Kidney (tissue), 14 donors: ENCODE results near the gene LASP1. TPM values are rescaled to one million over a fixed set of nuclear protein-coding genes. Genes with fewer than 3 reads are reported as not detected.

Experiments
- DNase-seq, 5 donors: peaks; one replicate each; pipeline ENCODE4 v3.0.0-alpha.2; 2013 to 2020
- FAIRE-seq: peaks from 2 replicates; lab custom pipeline; 2012; peaks lifted over from hg19 to GRCh38; lab: Jason Lieb, UNC
- H3K27ac ChIP-seq, 2 donors: one replicate each; pipeline ENCODE4 v1.7.0; 2013; ENCODE audit warnings: low read depth in 2 of 2, low read length in 2 of 2, inconsistent platforms in 1 of 2
- H3K27me3 ChIP-seq: one replicate; pipeline ENCODE4 v1.7.1; 2013; ENCODE audit warnings: low read length, inconsistent platforms; ENCODE audit not compliant: control insufficient read depth, insufficient read depth
- H3K36me3 ChIP-seq, 3 donors: one replicate each; pipeline versions ENCODE4 v1.7.0 to v1.7.1; 2013; ENCODE audit warnings: low read length in 3 of 3, control low read depth in 1 of 3, inconsistent platforms in 1 of 3; ENCODE audit not compliant: insufficient read depth in 3 of 3, control insufficient read depth in 2 of 3
- H3K4me1 ChIP-seq, 3 donors: one replicate each; pipeline versions ENCODE4 v1.7.0 to v1.7.1; 2013; ENCODE audit warnings: low read length in 3 of 3, inconsistent platforms in 1 of 3, low read depth in 1 of 3; ENCODE audit not compliant: control insufficient read depth in 2 of 3, insufficient read depth in 2 of 3
- H3K4me3 ChIP-seq, 3 donors: one replicate each; pipeline versions ENCODE4 v1.7.0 to v1.8.1; 2013; ENCODE audit warnings: low read length in 3 of 3, control low read depth in 1 of 3, inconsistent platforms in 1 of 3
- H3K9ac ChIP-seq, 3 donors: one replicate each; pipeline versions ENCODE4 v1.7.0 to v1.7.1; 2013; ENCODE audit warnings: low read length in 3 of 3, control low read depth in 1 of 3, inconsistent platforms in 1 of 3
- H3K9me3 ChIP-seq, 3 donors: one replicate each; pipeline versions ENCODE4 v1.7.0 to v1.7.1; 2013; ENCODE audit warnings: low read length in 3 of 3, control low read depth in 1 of 3, inconsistent platforms in 1 of 3; ENCODE audit not compliant: control insufficient read depth in 2 of 3, insufficient read depth in 1 of 3
- CTCF ChIP-seq: IDR thresholded peaks from 3 replicates; pipeline ENCODE4 v1.5.1; 2012; ENCODE audit warnings: mild to moderate bottlenecking, moderate library complexity, borderline replicate concordance; ENCODE audit not compliant: insufficient read depth; ENCODE audit errors: extremely low read depth
- intact Hi-C: fragments of 100-400 bp; cut with DNase I; formaldehyde crosslinking; loops from one replicate; pipeline ENCODE4 v1.11.1; 2022
- polyA plus RNA-seq: library from polyadenylated mRNA; stranded (reverse); fragments of 350-450 nt; fragmentation: Illumina TruSeq; extraction: RNeasy Lipid Tissue Mini Kit (QIAGEN cat#74804); gene quantifications from one replicate; pipeline ENCODE4 v1.2.3, GENCODE V29; 2014; ENCODE audit warnings: low read depth, low replicate concordance; ENCODE audit not compliant: insufficient read depth
- total RNA-seq: library from RNA; stranded (reverse); fragmentation: NEBNext Ultra II Directional; extraction: Animal tissue kit (Norgen Biotek cat#: 25700); gene quantifications from one replicate; pipeline ENCODE4 v1.2.1, GENCODE V29; 2021
- donor health status: control.
- donor health status: control.
- donor health status: control.
- donor health status: control.
- donor health status: control.
- donor health status: DM: yes; HTN: yes; CAD: no.
- donor health status: Normal renal cell carcinoma (clear cell type).

LASP1 gene
- total and polyA plus RNA-seq, 2 donors from 2014 or later: 62.5 to 138 TPM

DNA sequence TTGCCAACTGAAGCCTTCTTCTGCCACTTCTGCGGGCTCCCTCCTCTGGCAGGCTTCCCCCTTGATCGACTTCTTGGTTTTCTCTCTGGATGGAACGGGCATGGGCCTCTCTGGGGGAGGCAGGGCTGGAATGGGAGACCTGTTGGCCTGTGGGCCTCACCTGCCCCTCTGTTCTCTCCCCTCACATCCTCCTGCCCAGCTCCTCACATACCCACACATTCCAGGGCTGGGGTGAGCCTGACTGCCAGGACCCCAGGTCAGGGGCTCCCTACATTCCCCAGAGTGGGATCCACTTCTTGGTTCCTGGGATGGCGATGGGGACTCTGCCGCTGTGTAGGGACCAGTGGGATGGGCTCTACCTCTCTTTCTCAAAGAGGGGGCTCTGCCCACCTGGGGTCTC, 49.1 kb downstream of the LASP1 start:
- Histone ChIP-seq H3K4me3 (no peak overlapping the region), H3K9me3 (no peaks in the 10 kb centered on the region), H3K36me3 (peaks cover 0 to 40% (median 30%) of the 10 kb centered on the region in 3 donors), H3K9ac (no peak overlapping the region), H3K4me1 (peaks cover 0 to 6% (median 6%) of the 10 kb centered on the region in 3 donors), H3K27ac (no peak overlapping the region), H3K27me3 (no peaks in the 10 kb centered on the region)
- FAIRE-seq (no peak), DNase-seq (no peak)
- TF ChIP-seq CTCF: no peak
- intact Hi-C loops: no loop called here

DNA sequence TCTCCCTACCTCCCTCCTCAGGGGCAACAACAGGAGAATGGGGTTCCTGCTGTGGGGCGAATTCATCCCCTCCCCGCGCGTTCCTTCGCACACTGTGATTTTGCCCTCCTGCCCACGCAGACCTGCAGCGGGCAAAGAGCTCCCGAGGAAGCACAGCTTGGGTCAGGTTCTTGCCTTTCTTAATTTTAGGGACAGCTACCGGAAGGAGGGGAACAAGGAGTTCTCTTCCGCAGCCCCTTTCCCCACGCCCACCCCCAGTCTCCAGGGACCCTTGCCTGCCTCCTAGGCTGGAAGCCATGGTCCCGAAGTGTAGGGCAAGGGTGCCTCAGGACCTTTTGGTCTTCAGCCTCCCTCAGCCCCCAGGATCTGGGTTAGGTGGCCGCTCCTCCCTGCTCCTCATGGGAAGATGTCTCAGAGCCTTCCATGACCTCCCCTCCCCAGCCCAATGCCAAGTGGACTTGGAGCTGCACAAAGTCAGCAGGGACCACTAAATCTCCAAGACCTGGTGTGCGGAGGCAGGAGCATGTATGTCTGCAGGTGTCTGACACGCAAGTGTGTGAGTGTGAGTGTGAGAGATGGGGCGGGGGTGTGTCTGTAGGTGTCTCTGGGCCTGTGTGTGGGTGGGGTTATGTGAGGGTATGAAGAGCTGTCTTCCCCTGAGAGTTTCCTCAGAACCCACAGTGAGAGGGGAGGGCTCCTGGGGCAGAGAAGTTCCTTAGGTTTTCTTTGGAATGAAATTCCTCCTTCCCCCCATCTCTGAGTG, 49.6 kb downstream of the LASP1 start:
- intact Hi-C loops: no loop called here

GRCh38 chr17:38920374-38921291, 50.8 kb downstream of the LASP1 start:
- intact Hi-C loops: no loop called here
- no peak overlapping the region for H3K9ac ChIP-seq
- DNase-seq (peak in 1 of 5 donors; percentile 49), FAIRE-seq (no peak)
- no peak overlapping the region for H3K4me3 ChIP-seq
- TF ChIP-seq CTCF: no peak
- no peaks in the 10 kb centered on the region for H3K9me3 ChIP-seq
- H3K27me3 ChIP-seq: no peaks in the 10 kb centered on the region
- peaks cover 0 to 6% (median 3%) of the 10 kb centered on the region in 3 donors for H3K4me1 ChIP-seq
- no peak overlapping the region for H3K27ac ChIP-seq
- H3K36me3 ChIP-seq: peaks cover 0 to 29% (median 22%) of the 10 kb centered on the region in 3 donors

More for the DNA sequence above, 49.6 kb downstream of the LASP1 start:
- peak in 1 of 5 donors; percentile 46 for DNase-seq
- no peak overlapping the region for H3K27ac ChIP-seq
- no peaks in the 10 kb centered on the region for H3K27me3 ChIP-seq
- no peak overlapping the region for H3K4me3 ChIP-seq
- peaks cover 0 to 6% (median 6%) of the 10 kb centered on the region in 3 donors for H3K4me1 ChIP-seq
- no peak overlapping the region for H3K9ac ChIP-seq
- no peaks in the 10 kb centered on the region for H3K9me3 ChIP-seq
- no peak for TF ChIP-seq CTCF
- FAIRE-seq: no peak
- H3K36me3 ChIP-seq: peaks cover 0 to 39% (median 27%) of the 10 kb centered on the region in 3 donors
